Stimulated activated CD8-positive, alpha-beta memory T cell treated with anti-CD3 and anti-CD28 coated beads, Interleukin-4, amount 100 ng/mL, for 24 hours (primary cell): ENCODE measurements around the gene MFF.
"Not testable (repeated sequence)": the region's sequence is repeated elsewhere in the genome, so short reads cannot be mapped to it uniquely, and the experiment has no call there.

Experiments used
- DNase-seq: peaks from one replicate; pipeline ENCODE4 v3.0.0-alpha.2; 2020; ENCODE audit warnings: low read depth

Gene MFF

DNA sequence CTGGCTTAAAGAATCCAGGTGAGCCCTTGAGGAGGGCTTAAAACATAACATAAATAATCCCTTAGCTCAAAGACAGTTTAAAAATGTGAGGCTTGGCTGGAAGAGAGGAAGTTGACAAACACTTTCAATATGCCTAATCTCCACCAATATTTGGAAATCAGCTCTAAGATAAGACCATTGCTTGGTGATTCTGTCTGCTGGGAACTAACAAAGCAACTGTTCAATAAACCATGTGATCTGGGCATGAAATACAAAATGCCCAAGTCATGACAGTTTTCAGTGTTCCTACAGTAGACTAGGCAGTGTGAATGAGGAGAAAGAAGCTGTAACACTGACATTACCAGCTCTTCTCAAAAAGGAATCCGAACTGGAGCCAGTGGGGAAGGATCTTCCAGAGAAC is 10.7 kb downstream of the MFF start:
- DNase-seq: no peak

DNA sequence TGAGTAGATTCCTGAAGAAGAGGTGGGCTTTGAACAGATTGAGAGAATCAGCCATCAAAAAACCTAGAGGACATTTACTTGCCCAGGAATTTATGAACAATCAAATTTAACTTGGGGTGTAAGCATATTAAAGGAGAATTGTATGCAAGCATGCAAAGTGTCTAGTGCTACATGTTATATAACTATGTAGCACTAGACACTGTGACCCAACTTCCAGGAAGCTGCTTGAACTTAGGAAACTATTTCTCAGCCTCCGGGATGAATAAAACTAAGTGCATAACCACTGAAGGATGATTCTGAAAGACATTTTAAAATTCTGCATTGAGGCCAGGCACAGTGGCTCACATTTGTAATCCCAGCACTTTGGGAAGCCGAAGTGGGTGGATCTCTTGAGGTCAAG is 12.4 kb downstream of the MFF start:
- no peak for DNase-seq

DNA sequence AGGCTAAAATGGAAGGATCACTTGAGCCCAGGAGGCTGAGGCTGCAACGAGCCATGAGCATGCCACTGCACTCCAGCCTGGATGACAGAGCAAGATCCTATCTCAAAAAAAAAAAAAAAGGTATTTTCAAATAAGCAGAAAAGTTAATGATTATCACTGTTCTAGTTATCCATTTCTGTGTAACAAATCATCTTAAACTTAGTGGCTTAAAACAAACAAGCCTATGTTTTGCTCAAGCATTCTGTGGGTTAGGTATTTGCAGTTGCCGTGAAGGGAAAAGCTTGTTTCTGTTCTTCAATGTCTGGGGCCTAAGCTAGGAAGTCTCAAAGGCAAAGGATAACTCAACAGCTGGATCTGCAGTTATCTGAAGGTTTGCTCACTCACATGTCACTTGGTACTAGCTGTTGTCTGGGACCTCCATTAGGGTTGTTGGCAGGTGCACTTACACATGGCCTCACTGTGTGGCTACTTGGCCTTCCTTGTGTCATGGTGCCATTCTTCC is 14.1 kb downstream of the MFF start:
- DNase-seq: no peak

DNA sequence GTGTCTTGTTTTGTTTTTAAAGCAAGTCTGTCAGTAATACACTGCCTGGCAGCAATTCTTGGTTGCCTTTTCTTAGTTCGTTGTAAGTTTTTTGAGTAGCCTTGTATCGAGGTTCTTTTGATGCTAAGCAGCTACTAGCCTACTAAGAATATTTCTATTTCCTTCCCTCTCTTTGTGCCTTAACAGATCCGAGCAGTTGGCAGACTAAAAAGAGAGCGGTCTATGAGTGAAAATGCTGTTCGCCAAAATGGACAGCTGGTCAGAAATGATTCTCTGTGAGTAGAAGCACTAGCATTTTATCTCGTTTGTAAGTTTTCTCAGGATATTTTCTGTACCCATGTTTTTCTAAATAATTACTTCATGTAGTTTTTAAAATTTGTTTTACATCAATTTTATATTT is 15.1 kb downstream of the MFF start:
- no peak for DNase-seq

DNA sequence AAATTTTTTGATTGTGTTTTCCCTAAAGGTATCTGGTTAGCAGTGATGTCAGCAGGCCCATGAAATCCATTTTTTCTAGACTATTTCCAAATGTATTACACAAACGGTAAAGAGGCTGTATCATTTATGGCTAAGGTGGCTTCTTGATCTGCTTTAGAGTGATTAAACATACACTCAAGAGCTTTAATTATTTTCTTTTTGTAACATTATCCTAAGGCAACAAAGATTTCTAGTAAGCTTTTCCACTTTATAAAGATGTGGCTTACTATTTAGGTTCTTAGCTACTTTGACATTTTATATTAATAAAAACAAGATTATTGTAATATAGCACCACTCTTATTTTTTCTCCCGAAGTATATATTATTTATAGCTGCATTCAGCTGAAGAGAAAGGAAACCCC is 16.5 kb downstream of the MFF start:
- DNase-seq: no peak

DNA sequence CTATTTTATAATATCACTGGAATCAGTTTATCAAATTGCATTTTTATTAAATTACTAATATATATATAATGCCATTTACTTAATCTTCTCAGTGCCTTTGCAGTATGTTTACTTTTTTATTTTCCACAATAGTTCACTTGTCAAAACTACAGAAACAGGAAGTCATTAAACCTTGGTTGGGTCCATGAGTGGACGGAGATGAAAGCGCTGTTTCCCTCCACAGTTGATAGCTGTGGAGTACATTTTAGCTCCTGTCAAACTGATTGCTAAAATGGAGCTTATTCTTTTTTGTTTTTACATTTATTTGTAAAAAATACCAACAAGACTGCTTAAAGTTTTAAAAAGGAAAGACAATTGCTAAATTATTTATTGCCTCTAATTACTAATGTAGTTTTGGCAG is 19.2 kb downstream of the MFF start:
- no peak for DNase-seq

DNA sequence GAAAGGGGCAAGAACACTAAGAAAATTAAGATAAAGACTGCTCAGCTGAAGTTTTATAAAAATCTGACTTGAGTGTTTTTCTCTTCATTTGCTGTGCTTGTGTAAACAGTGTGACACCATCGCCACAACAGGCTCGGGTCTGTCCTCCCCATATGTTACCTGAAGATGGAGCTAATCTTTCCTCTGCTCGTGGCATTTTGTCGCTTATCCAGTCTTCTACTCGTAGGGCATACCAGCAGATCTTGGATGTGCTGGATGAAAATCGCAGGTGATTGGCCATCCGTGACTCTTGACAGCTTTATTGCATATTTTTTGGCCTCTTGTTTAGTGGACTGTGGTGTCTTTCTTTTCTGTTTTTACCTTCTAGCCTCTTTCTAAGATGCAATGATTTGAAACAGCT is 22.1 kb downstream of the MFF start:
- no peak for DNase-seq

DNA sequence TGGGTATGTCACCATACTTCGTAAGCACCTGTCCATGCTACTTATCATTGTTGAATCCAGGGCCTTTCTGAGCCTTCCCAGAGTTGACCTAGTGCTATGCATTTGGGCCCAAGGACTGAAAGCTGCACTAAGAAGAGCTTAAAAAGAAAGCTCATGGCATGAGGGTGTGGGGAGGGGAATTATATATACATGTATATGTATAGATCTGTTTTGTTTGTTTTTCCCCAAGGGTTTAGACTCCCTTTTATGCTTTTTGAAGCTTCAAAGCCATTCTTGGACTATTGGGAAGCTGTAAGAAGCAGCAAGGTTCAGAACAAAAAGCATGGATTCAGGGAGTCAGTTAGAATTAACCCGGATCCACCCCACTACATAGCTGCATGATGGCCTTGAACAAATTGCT is 23.3 kb downstream of the MFF start:
- DNase-seq: no peak

DNA sequence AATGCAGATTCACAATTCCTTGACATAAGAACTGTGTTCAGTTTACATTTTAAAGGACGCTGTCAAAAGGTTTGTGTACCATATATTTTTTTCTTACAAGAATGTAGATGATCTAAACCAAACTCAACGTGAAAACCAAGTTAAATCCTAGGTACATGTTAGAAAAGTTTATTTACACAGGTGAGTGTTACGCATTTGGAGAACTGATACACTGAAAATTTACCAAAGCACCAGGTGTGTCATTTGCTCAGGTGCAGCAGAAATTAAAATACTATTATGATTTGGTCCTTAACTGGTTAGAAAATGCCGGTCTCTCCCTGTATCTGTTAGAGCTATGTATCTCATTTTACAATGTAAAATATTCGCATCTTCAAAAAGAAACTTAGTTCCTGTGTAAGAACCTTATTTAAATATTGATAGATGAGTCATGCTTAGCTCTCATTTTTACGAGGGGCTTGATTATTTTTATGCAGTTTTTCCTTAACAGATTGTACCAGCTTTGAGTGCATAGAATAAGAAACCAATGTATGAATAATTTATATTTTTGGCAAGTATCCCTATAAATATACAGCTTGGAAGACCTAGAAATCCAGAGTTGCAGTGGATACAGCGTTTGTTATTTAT is 25.1 kb downstream of the MFF start:
- DNase-seq: no peak

DNA sequence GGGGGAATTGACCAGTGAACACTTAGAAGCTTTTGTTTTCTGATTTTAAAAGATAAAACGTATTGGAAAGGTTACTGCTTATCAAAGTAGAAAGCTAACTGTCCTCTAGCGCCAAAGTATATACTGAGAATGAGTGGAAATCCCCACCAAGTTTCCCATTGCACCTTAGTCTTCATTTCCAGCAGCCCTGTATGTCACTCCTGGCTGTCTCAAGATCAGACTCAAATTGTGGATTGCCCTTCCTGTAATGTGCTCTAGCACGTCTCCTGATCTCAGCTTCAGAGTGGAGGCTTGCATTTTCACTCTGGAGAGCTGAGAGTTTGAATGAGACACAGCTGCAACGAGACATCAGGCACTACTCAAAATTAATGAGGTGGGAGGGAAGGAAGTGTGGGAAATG is 26.6 kb downstream of the MFF start:
- DNase-seq: no peak

DNA sequence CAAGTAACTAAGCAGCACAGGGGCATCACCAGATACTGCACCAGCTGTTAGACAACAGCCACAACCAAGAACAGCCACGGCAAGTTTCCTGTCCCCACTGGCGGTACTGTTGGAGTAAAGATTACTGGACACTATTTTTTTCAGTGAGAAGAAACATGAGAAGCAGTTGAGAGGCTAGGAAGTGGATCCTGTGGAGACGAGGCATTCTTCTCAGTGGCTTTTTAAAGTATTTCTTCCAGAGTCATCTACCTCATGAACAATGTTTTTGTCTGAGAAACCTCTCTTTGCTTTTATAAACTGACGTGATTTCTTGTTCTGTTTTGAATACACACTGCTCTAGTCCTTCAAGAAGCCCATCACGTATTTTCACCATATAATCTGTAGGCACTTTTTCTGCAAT is 35.3 kb downstream of the MFF start:
- DNase-seq: no peak

DNA sequence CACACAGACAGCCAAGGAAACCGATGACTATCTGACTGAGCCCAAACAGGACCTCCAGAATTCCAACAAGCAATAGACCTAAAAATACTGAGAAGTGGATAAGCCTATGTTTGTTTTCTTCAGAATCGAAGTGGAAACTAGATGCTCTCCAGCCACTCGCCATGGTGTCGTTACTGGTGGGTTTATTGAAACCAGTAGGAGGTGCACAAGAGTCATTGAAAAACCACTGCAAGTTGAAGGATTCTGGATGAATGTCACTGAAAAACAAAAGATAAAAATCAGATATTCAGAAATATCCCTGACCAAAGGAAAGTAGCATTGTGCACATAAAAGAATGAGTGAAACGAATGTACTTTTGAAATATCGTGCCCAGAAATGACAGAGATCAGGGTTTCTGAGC is 38.7 kb downstream of the MFF start:
- no peak for DNase-seq

DNA sequence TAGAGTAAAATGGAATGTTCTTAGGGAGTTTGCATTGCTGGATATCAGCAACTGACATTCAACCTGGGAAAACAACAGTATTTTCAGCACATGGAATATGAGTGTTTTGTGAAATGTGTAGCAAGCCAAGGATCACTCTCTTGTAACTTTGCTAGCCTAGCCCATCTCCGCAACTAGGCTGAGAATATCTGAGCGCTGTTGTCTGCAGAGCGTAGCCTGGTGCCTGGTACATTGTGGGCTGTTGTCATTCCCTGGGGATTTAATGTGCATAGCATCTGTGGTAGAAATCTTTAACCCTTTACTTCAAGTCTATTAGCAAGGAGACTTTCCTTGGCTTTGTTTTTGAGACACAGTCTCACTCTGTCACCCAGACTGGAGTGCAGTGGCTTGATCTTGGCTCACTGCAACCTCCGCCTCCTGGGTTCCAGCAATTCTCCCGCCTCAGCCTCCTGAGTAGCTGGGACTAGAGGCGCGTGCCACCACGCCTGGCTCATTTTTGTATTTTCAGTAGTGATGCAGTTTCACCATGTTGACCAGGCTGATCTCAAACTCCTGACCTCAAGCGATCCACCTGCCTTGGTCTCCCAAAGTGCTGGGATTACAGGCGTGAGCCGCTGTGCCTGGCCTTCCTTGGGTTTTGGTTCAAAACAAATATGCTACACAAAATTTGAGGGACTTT is 39.7 kb downstream of the MFF start:
- not testable (repeated sequence) for DNase-seq

DNA sequence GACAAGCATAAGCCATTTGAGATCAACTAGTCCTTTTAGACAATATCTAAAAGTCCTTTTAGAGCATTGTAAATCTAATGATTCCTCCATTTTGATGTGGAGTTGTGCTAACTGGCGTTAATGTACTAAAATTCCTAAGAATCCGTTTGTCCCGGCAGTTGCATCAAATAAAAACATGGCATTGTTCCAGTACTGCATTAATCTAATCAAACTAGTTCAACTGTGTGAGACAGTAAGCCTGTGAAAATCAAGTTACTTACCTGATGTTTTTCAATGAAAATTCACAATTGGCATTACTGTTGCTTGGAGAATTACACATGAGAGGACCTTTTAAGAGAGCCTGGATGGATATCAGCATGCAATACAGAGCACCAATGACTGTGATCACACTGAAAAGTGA is 40.8 kb downstream of the MFF start:
- DNase-seq: no peak

DNA sequence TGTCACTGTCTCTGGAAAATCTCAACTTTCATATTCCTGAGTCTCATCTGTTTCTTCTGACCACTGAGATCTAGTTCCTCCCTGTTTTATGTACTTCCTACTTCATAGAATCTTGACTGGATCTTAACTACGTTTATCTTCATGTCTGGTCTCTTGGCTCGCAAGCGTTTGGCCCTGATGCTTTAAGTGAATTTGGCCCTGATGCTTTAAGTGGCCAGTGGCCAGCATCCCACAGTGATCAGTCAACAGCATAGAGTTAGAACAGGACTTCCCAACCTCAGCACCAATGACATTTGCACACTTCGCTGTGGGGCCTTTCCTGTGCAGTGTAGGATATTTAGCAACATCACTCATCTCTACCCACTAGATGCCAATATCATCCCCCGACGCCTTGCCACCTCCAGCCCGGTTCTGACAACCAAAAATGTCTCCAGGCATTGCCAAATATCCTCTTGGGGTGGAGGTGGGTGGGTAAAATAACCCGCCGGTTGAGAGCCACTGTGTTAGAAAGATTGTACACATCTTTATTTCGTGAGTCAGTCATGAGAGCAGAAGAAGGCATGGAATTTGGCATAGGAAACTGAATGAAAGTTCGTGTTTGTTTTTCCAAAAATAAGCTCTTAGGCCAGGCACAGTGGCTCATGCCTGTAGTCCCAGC is 41.8 kb downstream of the MFF start:
- DNase-seq: no peak

DNA sequence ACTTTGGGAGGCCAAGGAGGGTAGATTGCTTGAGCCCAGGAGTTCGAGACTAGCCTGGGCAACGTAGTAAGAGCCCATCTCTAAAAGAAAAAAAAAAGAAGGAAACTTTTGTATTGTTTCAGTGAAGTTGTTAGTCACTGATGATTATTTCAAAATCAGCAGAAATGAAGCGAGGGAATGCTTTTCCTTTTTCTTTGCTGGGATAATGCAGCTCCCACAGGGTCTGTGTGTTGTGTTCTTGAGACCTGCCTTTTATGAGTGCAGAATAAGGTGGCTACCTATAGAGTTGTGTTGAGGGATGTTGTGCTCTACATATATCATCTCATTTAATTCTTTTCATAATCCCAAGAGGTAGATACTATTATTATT is 42.4 kb downstream of the MFF start:
- no peak for DNase-seq

DNA sequence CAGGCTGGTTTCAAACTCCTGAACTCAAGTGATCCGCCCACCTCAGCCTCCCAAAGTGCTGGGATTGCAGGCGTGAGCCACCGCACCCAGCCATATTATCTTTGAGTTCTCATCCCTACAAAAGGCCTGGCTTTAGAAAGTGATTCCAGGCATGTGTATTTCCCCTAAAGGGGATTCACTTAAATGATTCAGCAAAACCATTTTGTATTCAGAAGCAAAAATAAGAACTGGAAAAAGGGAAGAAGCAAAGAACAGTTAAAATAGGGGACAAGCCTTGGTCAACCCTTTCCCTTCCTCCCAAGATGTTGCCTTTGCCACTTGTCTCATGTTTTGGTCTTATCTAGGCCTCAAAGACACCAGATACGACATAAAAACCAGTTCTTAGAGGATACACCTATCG is 43.5 kb downstream of the MFF start:
- DNase-seq: no peak

DNA sequence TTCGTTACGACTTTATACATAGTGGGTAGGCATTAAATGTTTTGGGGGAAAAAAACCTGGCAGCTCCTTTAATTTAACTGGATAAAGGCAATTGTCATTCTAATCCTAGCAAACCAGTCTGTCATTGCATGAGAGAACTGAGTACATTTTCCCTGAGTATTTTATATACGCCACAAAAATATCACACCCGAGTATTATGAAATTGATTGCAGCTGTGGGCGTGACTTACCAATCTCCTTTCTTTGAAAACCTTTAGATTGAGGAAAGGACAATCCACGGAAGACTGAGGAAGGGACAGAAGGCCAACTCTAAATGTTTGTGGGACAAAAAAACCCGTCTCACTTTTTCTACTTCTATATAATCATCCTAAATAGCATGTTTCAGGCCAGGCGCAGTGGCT is 45.0 kb downstream of the MFF start:
- no peak for DNase-seq

DNA sequence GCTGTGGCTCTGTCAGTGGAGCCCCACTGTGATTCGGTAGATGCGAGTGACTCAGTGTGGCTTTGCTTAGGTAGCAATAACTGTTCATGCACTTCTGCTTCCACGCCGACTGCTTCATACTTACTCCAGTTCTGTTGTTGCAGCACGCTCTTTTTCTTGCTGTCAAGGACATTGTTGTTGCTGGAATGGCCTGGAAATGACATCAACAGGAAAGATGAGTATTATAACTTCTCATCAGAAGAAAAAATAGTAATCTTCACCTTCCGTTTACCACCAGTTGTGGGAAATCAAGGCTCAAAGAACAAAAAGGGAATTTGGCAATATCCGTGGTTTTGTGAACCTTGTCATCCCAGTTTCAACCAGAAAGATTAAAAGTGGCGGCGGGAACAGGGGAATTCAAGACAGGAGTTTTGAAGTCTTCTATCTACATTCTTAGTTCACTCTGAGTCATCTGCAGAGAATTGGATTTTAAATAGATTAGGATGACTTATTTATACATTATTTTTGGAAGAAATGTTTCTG is 45.8 kb downstream of the MFF start:
- DNase-seq: no peak

DNA sequence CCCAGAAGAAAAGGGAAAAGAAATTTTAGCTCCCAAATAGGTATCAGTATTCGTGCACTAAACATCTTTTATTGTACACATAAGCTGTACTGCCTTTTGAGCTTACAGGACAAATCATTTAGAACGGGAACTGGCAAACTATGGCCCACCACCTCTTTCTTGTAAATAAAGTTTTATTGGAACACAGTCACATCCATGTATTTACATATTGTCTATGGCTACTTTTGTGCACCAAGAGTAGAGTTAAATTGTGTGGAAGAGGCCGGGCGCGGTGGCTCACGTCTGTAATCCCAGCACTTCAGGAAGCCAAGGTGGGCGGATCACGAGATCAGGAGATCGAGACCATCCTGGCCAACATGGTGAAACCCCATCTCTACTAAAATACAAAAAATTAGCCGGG is 48.3 kb downstream of the MFF start:
- no peak for DNase-seq

DNA sequence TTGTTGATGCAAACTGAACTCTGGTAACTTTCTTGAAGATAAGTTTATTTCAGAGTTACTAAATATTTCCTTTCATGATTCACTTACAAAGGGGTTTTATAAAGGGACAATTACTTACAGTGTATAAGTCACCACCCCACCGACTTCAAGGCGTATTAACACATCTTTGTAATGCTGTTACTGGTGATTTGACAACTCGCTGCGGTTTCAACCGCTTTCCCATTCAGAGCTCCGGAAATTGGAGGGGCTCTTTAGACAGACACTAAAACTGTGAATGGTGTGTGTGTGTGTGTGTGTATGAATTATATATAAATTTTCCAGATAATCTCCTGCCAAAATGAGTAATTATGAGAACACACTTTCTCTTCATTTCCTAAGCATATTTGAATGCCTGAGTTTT is 49.1 kb downstream of the MFF start:
- peak; percentile 17 for DNase-seq

DNA sequence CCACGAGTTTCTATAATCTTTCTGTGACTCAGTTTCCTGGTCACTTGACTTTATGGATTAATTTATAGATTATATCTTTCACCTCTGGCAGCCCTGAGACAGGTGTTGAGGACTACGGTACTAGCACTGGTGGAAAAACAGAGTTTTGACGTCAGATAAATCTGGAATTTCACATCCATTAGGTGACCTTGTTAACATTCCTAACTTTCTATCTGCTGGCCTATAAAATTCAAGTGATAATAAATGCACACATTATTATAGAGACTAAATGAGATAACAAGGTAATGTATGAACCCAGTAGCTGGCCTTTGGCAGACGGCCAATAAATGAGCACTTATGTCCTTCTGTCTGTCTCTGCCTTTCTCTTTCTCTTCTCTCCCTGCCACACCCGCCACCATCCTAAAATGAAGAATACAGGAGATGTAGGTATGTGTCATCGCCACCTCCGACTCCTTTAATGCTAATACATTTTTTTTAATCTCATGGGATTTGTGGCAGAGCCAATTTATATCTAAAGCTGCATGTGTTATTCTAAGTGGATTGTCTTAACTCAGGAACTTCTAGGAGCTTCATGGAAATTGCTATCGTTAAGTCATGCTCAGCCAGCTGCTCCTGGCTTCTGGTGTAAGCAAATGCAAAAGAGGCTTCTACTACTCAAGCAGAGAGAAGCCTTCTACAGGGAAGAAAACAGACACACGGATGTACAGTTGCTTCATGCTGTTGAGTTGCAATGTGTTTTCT is 51.8 kb downstream of the MFF start:
- DNase-seq: no peak
